ENCODE data around the gene NR3C2.

NR3C2 gene

DNA sequence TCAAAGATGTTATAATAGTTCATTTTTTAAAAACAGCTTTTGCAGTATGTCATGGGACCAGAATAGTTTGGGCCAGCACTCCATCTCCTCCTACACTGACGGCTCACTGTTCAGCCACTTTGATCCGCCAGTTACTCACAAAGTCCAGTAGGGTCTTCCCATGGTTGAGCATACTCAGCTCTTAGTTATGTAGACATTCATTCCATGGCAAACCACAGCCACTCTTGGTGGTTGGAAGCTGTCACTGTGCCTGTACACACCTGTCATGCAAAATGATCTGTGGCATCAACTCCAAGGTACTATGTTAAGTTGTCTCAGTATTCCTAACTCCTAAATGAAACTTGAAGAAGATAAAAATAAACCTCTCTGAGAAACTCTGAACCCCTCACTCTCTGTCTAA is 127.2 kb downstream of the NR3C2 start:
- H3K4me3 ChIP-seq (ENCODE audit: low read length) = no peak overlapping the region
- H3K9me3 ChIP-seq (ENCODE audit: control insufficient read depth, insufficient read depth, low read length) = no peaks in the 10 kb centered on the region
- no peaks in the 10 kb centered on the region for H3K36me3 ChIP-seq (ENCODE audit: control insufficient read depth, insufficient read depth, low read length)
- DNase-seq (ENCODE audit: low read depth, low spot score) = no peak
- no peaks in the 10 kb centered on the region for H3K27me3 ChIP-seq (ENCODE audit: control insufficient read depth, insufficient read depth, low read length)
- H3K4me1 ChIP-seq (ENCODE audit: control insufficient read depth, insufficient read depth, low read length) = no peaks in the 10 kb centered on the region
- WGBS (ENCODE audit: insufficient coverage, insufficient read length) = no CpG with 5 or more reads among the region's 2 CpGs
- H3K27ac ChIP-seq (ENCODE audit: low read length) = no peak overlapping the region

GRCh38 chr4:148312956-148313490 is 129.2 kb downstream of the NR3C2 start:
- H3K27me3 ChIP-seq (ENCODE audit: control insufficient read depth, insufficient read depth, low read length) = no peaks in the 10 kb centered on the region
- 100% methylated on average over 1 of the region's 2 CpGs for WGBS (ENCODE audit: insufficient coverage, insufficient read length)

GRCh38 chr4:148311526-148311925 is 130.7 kb downstream of the NR3C2 start:
- Histone ChIP-seq H3K36me3 (ENCODE audit: control insufficient read depth, insufficient read depth, low read length) (no peaks in the 10 kb centered on the region), H3K27ac (ENCODE audit: low read length) (no peak overlapping the region), H3K9me3 (ENCODE audit: control insufficient read depth, insufficient read depth, low read length) (no peaks in the 10 kb centered on the region), H3K4me3 (ENCODE audit: low read length) (no peak overlapping the region), H3K4me1 (ENCODE audit: control insufficient read depth, insufficient read depth, low read length) (no peaks in the 10 kb centered on the region), H3K27me3 (ENCODE audit: control insufficient read depth, insufficient read depth, low read length) (no peaks in the 10 kb centered on the region)
- no peak for DNase-seq (ENCODE audit: low read depth, low spot score)

More at GRCh38 chr4:148312956-148313490, 129.2 kb downstream of the NR3C2 start:
- Histone ChIP-seq H3K36me3 (ENCODE audit: control insufficient read depth, insufficient read depth, low read length) (no peaks in the 10 kb centered on the region), H3K27ac (ENCODE audit: low read length) (no peak overlapping the region), H3K4me1 (ENCODE audit: control insufficient read depth, insufficient read depth, low read length) (no peaks in the 10 kb centered on the region), H3K4me3 (ENCODE audit: low read length) (no peak overlapping the region), H3K9me3 (ENCODE audit: control insufficient read depth, insufficient read depth, low read length) (no peaks in the 10 kb centered on the region)
- no peak for DNase-seq (ENCODE audit: low read depth, low spot score)

- Histone ChIP-seq H3K4me1 (ENCODE audit: control insufficient read depth, insufficient read depth, low read length) (no peaks in the 10 kb centered on the region), H3K9me3 (ENCODE audit: control insufficient read depth, insufficient read depth, low read length) (no peaks in the 10 kb centered on the region), H3K36me3 (ENCODE audit: control insufficient read depth, insufficient read depth, low read length) (no peaks in the 10 kb centered on the region), H3K4me3 (ENCODE audit: low read length) (no peak overlapping the region), H3K27me3 (ENCODE audit: control insufficient read depth, insufficient read depth, low read length) (no peaks in the 10 kb centered on the region), H3K27ac (ENCODE audit: low read length) (no peak overlapping the region)
- DNase-seq (ENCODE audit: low read depth, low spot score) = no peak
- no CpG with 5 or more reads among the region's 3 CpGs for WGBS (ENCODE audit: insufficient coverage, insufficient read length)
Observed at GRCh38 chr4:148310756-148311155, 131.5 kb downstream of the NR3C2 start.

DNA sequence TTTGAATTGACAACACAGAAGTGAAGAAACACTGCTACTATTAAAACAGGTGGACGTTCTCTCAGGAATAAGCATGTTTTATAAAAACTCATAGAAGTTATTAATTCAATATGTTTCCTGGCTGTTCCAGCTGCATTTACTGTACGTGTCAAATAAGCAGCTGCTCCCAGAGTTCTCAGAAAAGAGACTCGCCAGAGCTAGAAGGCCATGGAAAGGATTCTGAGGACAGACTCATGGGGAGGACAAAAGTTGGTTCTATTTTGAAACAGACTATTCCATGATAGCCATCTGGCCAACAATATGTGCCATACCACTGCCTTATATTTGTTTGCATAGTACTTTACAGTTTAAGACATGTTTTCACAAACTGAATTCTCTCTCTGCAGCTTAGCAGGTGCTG is 136.5 kb downstream of the NR3C2 start:
- no peak overlapping the region for H3K27ac ChIP-seq (ENCODE audit: low read length)
- no CpG with 5 or more reads among the region's 3 CpGs for WGBS (ENCODE audit: insufficient coverage, insufficient read length)
- H3K9me3 ChIP-seq (ENCODE audit: control insufficient read depth, insufficient read depth, low read length) = no peaks in the 10 kb centered on the region; the same call in 1 of the 2 replicates
- H3K36me3 ChIP-seq (ENCODE audit: control insufficient read depth, insufficient read depth, low read length) = no peaks in the 10 kb centered on the region
- DNase-seq (ENCODE audit: low read depth, low spot score) = no peak
- H3K27me3 ChIP-seq (ENCODE audit: control insufficient read depth, insufficient read depth, low read length) = no peaks in the 10 kb centered on the region
- no peak overlapping the region for H3K4me3 ChIP-seq (ENCODE audit: low read length)
- no peaks in the 10 kb centered on the region for H3K4me1 ChIP-seq (ENCODE audit: control insufficient read depth, insufficient read depth, low read length)

- no peaks in the 10 kb centered on the region for H3K36me3 ChIP-seq (ENCODE audit: control insufficient read depth, insufficient read depth, low read length)
- no peak overlapping the region for H3K4me3 ChIP-seq (ENCODE audit: low read length)
- WGBS (ENCODE audit: insufficient coverage, insufficient read length) = no CpG with 5 or more reads among the region's 1 CpG
- H3K27me3 ChIP-seq (ENCODE audit: control insufficient read depth, insufficient read depth, low read length) = no peaks in the 10 kb centered on the region
- peaks cover 4% of the 10 kb centered on the region for H3K9me3 ChIP-seq (ENCODE audit: control insufficient read depth, insufficient read depth, low read length)
- no peaks in the 10 kb centered on the region for H3K4me1 ChIP-seq (ENCODE audit: control insufficient read depth, insufficient read depth, low read length)
- DNase-seq (ENCODE audit: low read depth, low spot score) = no peak
- H3K27ac ChIP-seq (ENCODE audit: low read length) = no peak overlapping the region
Observed at GRCh38 chr4:148302416-148302815, 139.8 kb downstream of the NR3C2 start.

DNA sequence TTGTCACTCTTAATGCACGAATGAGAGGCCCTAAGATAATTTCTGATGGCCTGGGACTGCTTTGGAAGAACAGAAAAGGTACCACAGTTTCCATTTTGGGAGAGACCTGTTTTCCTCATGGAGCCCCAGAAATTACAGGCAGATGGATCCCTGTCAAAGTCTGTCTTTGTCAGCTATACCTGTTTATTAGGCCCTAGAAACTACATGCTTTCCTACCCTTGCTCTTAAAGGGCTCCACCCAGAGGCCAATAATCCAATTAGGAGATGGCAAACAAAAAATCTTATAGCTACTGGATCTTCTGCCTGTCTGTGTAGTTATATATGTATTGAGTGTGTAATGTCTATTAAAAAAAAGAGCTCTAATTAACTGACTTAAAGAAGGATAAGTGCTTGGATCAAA is 141.3 kb downstream of the NR3C2 start:
- Histone ChIP-seq H3K27me3 (ENCODE audit: control insufficient read depth, insufficient read depth, low read length) (no peaks in the 10 kb centered on the region), H3K27ac (ENCODE audit: low read length) (no peak overlapping the region), H3K4me1 (ENCODE audit: control insufficient read depth, insufficient read depth, low read length) (no peaks in the 10 kb centered on the region), H3K4me3 (ENCODE audit: low read length) (no peak overlapping the region), H3K9me3 (ENCODE audit: control insufficient read depth, insufficient read depth, low read length) (peaks cover 4% of the 10 kb centered on the region), H3K36me3 (ENCODE audit: control insufficient read depth, insufficient read depth, low read length) (no peaks in the 10 kb centered on the region)
- no peak for DNase-seq (ENCODE audit: low read depth, low spot score)
- no CpG with 5 or more reads among the region's 1 CpG for WGBS (ENCODE audit: insufficient coverage, insufficient read length)

- Histone ChIP-seq H3K27me3 (ENCODE audit: control insufficient read depth, insufficient read depth, low read length) (no peaks in the 10 kb centered on the region), H3K9me3 (ENCODE audit: control insufficient read depth, insufficient read depth, low read length) (peaks cover 4% of the 10 kb centered on the region), H3K36me3 (ENCODE audit: control insufficient read depth, insufficient read depth, low read length) (no peaks in the 10 kb centered on the region), H3K27ac (ENCODE audit: low read length) (no peak overlapping the region), H3K4me3 (ENCODE audit: low read length) (no peak overlapping the region), H3K4me1 (ENCODE audit: control insufficient read depth, insufficient read depth, low read length) (no peaks in the 10 kb centered on the region)
- DNase-seq (ENCODE audit: low read depth, low spot score) = no peak
- no CpG with 5 or more reads among the region's 9 CpGs for WGBS (ENCODE audit: insufficient coverage, insufficient read length)
Observed at GRCh38 chr4:148299337-148299736, 142.9 kb downstream of the NR3C2 start.

- no peak overlapping the region for H3K4me3 ChIP-seq (ENCODE audit: low read length)
- H3K36me3 ChIP-seq (ENCODE audit: control insufficient read depth, insufficient read depth, low read length) = no peaks in the 10 kb centered on the region
- no peaks in the 10 kb centered on the region for H3K27me3 ChIP-seq (ENCODE audit: control insufficient read depth, insufficient read depth, low read length)
- no peak for DNase-seq (ENCODE audit: low read depth, low spot score)
- WGBS (ENCODE audit: insufficient coverage, insufficient read length) = no CpG with 5 or more reads among the region's 2 CpGs
- H3K4me1 ChIP-seq (ENCODE audit: control insufficient read depth, insufficient read depth, low read length) = no peaks in the 10 kb centered on the region
- no peak overlapping the region for H3K27ac ChIP-seq (ENCODE audit: low read length)
- peaks cover 4% of the 10 kb centered on the region for H3K9me3 ChIP-seq (ENCODE audit: control insufficient read depth, insufficient read depth, low read length)
Observed at GRCh38 chr4:148296498-148296897, 145.7 kb downstream of the NR3C2 start.

GRCh38 chr4:148295642-148296041 is 146.6 kb downstream of the NR3C2 start:
- no peak overlapping the region for H3K27ac ChIP-seq (ENCODE audit: low read length)
- DNase-seq (ENCODE audit: low read depth, low spot score) = no peak
- H3K36me3 ChIP-seq (ENCODE audit: control insufficient read depth, insufficient read depth, low read length) = no peaks in the 10 kb centered on the region
- peaks cover 4% of the 10 kb centered on the region for H3K9me3 ChIP-seq (ENCODE audit: control insufficient read depth, insufficient read depth, low read length)
- no peaks in the 10 kb centered on the region for H3K27me3 ChIP-seq (ENCODE audit: control insufficient read depth, insufficient read depth, low read length)
- H3K4me1 ChIP-seq (ENCODE audit: control insufficient read depth, insufficient read depth, low read length) = no peaks in the 10 kb centered on the region
- H3K4me3 ChIP-seq (ENCODE audit: low read length) = no peak overlapping the region
- no CpG with 5 or more reads among the region's 1 CpG for WGBS (ENCODE audit: insufficient coverage, insufficient read length)

- H3K27ac ChIP-seq (ENCODE audit: low read length) = no peak overlapping the region
- H3K27me3 ChIP-seq (ENCODE audit: control insufficient read depth, insufficient read depth, low read length) = no peaks in the 10 kb centered on the region
- H3K4me3 ChIP-seq (ENCODE audit: low read length) = no peak overlapping the region
- no CpG with 5 or more reads among the region's 1 CpG for WGBS (ENCODE audit: insufficient coverage, insufficient read length)
- H3K36me3 ChIP-seq (ENCODE audit: control insufficient read depth, insufficient read depth, low read length) = no peaks in the 10 kb centered on the region
- no peaks in the 10 kb centered on the region for H3K4me1 ChIP-seq (ENCODE audit: control insufficient read depth, insufficient read depth, low read length)
- no peaks in the 10 kb centered on the region for H3K9me3 ChIP-seq (ENCODE audit: control insufficient read depth, insufficient read depth, low read length)
- no peak for DNase-seq (ENCODE audit: low read depth, low spot score)
Observed at GRCh38 chr4:148293571-148293970, 148.6 kb downstream of the NR3C2 start.
